Activated T-helper 9 cell treated with anti-CD3 and anti-CD28 coated beads, Interleukin-2, amount 50 U/mL, for 16 hours (primary cell): Measurements from ENCODE around the gene ITGA7.

Experiments
- DNase-seq: peaks from one replicate; pipeline ENCODE4 v3.0.0-alpha.2; 2020; ENCODE audit warnings: low read depth

ITGA7 gene

GRCh38 chr12:55707841-55708694, at the start of gene ITGA7:
TSS of gene ITGA7 (minus strand) at chr12:55707904. CDS start at chr12:55707682, 222 bp downstream.
- DNase-seq, result peak; percentile 47

GRCh38 chr12:55755246-55755645, 47.5 kb upstream of the ITGA7 start:
- no peak for DNase-seq

- no peak for DNase-seq
These were observed 40.7 kb upstream of the ITGA7 start for GRCh38 chr12:55748230-55748993.

GRCh38 chr12:55746913-55747231, 39.2 kb upstream of the ITGA7 start:
- DNase-seq, result no peak

GRCh38 chr12:55746174-55746912, 38.6 kb upstream of the ITGA7 start:
- DNase-seq, result no peak

DNA sequence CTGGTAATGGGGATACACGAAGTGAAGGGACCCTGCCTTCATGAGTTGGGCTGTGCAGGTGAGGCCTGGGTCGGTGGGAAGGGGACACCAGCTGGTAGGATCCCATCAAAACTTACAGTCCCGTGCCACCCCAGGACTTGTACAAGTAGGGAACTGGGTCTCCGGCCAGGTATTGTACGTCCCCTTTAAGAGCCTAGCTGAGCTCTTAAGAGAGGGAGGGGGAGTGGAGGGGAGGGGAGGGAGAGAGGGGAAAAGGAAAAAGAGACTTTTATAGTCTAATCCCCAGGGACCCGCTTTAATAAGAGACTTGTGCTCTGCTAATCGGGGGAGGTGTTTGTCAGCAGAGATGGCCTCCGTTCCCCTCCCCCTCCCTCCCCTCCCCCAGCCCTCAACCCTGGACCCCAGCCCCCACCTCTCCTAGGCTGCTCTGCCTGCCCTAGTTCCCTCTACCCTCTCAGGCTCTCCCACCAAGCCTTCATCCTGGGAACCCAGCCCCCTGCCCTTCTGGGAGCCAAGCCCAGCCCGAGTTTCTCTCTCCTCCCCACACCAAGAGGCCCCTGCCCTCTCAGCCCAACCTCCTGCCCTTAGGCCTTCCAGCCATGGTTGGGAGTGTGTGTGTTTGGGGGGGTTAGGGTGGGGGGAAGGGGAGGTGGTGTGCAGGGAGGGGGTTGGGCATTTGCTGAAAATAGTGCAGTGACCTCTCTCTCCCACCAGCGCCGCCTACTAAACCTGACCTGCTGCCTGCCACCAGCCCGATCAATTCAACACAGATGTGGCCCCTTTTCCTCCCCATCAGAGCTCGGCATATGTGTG, 37.9 kb upstream of the ITGA7 start:
- no peak for DNase-seq

- DNase-seq, result no peak
These were observed 36.8 kb upstream of the ITGA7 start for GRCh38 chr12:55744340-55745030.

GRCh38 chr12:55743406-55744339, 36.0 kb upstream of the ITGA7 start:
- no peak for DNase-seq

DNA sequence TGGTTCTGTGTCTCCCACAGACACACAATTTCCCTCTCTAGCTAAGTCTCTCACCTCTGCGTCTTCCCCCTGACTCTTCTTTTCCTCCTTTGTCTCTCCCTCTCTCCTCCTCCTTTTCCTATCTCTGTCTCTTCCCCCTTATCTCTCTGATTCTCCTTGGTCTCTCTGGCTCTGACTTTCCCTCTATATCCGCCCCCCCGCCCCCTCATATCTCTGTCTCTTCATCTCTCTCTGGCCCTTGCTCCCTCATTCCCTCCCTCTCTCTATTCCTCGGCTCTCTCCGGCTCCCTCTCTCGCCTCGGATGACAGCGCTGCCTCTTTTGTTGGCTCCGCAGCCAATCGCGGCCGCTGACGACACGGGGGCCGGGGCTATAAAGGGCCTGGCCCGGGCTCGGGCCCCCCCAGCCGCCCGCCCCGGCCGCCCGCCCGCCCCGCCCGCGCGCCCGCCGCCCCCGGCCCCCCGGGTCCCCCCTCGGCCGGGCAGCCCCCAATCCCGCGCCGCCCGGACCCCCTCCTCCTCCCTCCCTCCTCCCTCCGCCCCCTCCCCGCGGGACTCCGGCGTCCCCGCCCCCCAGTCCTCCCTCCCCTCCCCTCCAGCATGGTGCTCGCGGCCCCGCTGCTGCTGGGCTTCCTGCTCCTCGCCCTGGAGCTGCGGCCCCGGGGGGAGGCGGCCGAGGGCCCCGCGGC, 35.2 kb upstream of the ITGA7 start, which contains the start of gene GDF11:
Gene GDF11 (plus strand): TSS at position 404 of the 687 bp plus-strand sequence. CDS start 195 bp downstream, at position 599.
- peak; percentile 63 for DNase-seq

GRCh38 chr12:55741931-55742680, 34.4 kb upstream of the ITGA7 start:
- no peak for DNase-seq

DNA sequence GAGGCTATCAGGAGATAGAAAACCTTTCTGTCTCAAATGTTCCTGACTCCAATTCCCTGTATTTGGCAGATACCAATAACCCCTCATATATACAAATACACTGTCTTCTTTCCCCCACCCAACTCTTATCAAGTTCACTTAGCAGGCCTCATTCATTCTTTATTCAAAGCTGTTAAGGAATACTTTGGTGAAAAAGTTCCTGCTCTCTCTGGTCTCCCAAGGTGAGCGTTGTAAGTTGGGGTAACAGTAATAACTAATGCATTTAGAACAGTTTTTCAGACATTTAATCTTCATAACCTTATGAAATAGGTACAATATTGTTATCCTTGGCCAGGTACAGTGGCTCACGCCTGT, 31.3 kb upstream of the ITGA7 start:
- no peak for DNase-seq

DNA sequence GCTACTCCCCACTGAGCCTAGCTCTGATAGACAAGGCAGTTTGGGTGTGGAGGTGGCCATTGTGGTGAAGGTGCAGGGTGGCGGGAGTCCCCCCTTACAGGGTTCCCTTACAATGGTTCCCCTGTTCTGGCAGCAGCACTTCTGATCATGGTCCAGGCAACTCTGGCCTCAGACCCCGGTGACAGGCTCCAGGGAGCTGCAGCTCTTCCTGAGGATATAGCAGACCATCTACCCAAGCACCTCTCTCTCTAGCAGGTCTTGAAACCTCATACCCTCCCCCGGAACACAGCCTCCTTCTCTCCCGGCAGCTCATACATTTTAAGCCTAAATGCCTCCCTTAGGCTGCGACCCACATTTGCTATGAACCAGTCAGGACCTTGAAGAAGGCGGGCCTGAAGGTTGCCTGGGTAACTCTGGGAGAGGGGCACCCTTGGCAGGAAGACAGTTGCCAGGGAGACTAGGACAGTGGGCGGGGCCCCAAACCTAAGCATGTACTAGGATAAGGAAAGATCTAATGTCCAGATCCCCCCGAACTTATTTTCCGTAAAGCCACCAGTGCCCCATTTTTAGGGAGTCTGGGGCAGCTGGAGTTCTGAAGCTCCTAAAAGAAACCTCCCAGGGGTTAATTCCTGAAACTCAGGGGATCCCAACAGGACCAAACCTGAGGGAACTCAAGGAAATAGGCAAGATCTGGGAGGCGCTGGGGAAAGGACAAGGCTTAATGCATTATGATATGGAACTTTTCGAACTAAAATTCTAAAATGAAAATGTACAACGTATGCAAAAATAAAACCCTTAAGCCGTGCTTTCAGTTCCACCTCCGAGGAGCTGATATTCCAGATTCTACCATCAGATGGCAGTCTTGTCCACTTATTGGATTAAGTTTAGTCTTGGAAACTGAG, 30.7 kb upstream of the ITGA7 start:
- peak; percentile 52 for DNase-seq

DNA sequence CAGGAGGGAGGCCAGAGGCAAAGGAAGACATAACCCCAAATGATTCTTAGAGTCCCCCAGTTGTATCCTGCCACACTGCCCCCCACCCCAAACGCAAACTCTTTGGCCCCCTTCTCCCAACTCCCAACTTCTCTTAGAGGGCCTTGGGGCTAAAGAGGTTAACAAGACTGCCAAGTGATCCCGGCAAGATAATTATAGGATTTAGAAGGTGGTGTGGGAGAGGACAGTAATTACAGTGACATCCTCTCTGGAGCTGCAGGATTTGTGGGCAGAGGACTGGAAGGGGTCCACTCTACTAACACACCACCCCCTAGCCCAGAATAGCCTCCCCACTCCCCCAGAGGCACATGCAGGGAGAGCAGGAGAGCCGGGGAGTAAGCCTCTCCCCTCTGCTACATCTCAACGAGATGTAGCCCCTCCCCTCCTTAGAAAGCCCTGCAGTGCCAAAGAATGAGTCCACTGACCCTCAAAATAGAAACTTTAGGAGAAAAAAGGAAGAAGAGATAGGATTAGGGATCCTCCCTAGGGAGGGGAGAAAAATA, 29.9 kb upstream of the ITGA7 start:
- DNase-seq, result no peak

DNA sequence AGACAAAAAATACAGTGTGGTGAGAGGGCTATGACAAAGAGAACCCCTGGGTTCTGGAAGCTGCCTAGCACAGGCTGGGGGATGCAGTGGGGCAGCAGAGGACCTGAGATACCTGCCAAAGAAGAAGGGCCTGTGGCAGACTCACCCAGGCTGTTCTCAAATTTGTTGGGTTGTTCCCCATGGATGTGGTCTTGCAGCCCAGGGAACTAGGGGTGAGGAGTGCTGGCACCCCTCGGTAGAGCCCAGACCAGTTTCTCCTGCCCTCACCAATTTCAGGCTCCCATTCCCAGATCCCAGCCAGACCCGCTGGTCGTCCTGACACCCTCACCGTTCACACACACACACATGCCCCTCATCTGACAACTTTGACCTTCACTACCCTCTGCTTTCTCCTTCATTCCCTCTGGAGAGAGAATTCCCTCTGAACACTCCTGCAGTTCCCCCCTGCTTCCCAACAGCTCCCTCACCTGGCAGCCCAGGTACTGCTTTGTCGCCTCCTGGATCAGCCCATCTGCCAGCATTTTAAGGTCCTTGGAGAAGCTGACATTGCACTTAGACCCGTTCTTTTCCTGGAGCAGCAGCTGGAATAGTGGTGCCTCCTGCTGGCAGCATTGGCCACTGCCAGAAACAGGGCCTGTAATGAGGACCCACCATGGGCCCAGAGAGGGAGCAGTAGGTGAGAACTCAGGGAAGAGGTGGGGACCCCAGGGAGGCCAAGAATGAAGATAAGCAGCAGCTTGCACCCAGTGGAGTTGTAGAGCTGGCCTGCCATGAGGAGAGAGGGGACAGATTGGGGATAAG, 29.3 kb upstream of the ITGA7 start:
- DNase-seq, result peak; percentile 38

- DNase-seq, result no peak
These were observed 28.4 kb upstream of the ITGA7 start for GRCh38 chr12:55736076-55736475.

GRCh38 chr12:55734595-55734994, 26.9 kb upstream of the ITGA7 start:
- no peak for DNase-seq
